Umbilical cord (tissue), 2 donors: ENCODE data around the gene C1QC. TPM values are rescaled to one million over a fixed set of nuclear protein-coding genes. Genes with fewer than 3 reads are reported as not detected.
"Not testable (repeated sequence)": the region's sequence is repeated elsewhere in the genome, so short reads cannot be mapped to it uniquely, and the experiment has no call there.

Source experiments
- DNase-seq: peaks from one replicate; pipeline ENCODE4 v3.0.0-alpha.2; 2015; ENCODE audit warnings: low spot score
- total RNA-seq: library from RNA; depleted of rRNA; stranded (reverse); fragments of >200 nt; gene quantifications from one replicate; pipeline ENCODE4 v1.2.3, GENCODE V29; 2014; ENCODE audit warnings: low replicate concordance; ENCODE audit not compliant: insufficient read depth

The C1QC gene
- total RNA-seq, 1 donor from 2014 or later, result 124 TPM

GRCh38 chr1:22650089-22650693 is 6.8 kb downstream of the C1QC start:
- no peak for DNase-seq

GRCh38 chr1:22651941-22652856 is 8.8 kb downstream of the C1QC start:
- no peak for DNase-seq

GRCh38 chr1:22652881-22653316 is 9.5 kb downstream of the C1QC start, which contains the start of gene C1QB:
C1QB (plus strand) TSS chr1:22653236; CDS start chr1:22659463, 6,227 bp downstream.
- DNase-seq, result peak; percentile 48

- DNase-seq, result no peak
These were observed 11.3 kb downstream of the C1QC start for GRCh38 chr1:22654692-22655091.

- no peak for DNase-seq
These were observed 15.1 kb downstream of the C1QC start for GRCh38 chr1:22658385-22659163.

GRCh38 chr1:22660716-22661241 is 17.3 kb downstream of the C1QC start:
- DNase-seq, result no peak

- no peak for DNase-seq
These were observed 18.4 kb downstream of the C1QC start for GRCh38 chr1:22661880-22662279.

- no peak for DNase-seq
These were observed 18.9 kb downstream of the C1QC start for GRCh38 chr1:22662318-22662717.

- no peak for DNase-seq
These were observed 19.6 kb downstream of the C1QC start for GRCh38 chr1:22662986-22663408.

GRCh38 chr1:22665752-22666151 is 22.3 kb downstream of the C1QC start:
- DNase-seq, result no peak

GRCh38 chr1:22666412-22666811 is 23.0 kb downstream of the C1QC start:
- DNase-seq, result no peak

- not testable (repeated sequence) for DNase-seq
These were observed 25.4 kb downstream of the C1QC start for GRCh38 chr1:22668840-22669239.

GRCh38 chr1:22670352-22670975 is 27.0 kb downstream of the C1QC start:
- peak; percentile 61 for DNase-seq

- DNase-seq, result no peak
These were observed 28.6 kb downstream of the C1QC start for GRCh38 chr1:22671999-22672398.

GRCh38 chr1:22673486-22674409 is 30.3 kb downstream of the C1QC start:
- DNase-seq, result peak; percentile 71

GRCh38 chr1:22674410-22674749 is 30.9 kb downstream of the C1QC start:
- DNase-seq, result no peak

- not testable (repeated sequence) for DNase-seq
These were observed 32.7 kb downstream of the C1QC start for GRCh38 chr1:22676151-22676550.

GRCh38 chr1:22676916-22677583 is 33.6 kb downstream of the C1QC start:
- no peak for DNase-seq
